ENCODE results near the gene SIM2.

Gene SIM2

DNA sequence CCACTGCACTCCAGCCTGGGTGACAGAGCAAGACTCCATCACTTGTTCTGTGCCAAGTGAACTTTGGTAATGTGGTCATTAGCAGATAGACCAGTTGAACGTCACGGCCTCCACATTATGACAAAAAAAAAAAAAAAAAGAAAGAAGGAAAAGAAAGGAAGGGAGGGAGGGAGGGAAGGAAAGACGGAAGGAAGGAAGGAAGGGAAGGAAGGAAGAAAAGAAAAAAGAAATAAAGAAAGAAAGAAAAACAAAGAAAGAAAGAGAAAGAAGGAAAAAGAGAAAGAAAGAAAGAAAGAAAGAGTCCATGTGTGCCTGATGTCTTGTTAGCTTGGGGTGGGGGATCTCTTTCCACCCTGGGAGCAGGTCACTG is 45.3 kb downstream of the SIM2 start:
- DNase-seq = no peak

DNA sequence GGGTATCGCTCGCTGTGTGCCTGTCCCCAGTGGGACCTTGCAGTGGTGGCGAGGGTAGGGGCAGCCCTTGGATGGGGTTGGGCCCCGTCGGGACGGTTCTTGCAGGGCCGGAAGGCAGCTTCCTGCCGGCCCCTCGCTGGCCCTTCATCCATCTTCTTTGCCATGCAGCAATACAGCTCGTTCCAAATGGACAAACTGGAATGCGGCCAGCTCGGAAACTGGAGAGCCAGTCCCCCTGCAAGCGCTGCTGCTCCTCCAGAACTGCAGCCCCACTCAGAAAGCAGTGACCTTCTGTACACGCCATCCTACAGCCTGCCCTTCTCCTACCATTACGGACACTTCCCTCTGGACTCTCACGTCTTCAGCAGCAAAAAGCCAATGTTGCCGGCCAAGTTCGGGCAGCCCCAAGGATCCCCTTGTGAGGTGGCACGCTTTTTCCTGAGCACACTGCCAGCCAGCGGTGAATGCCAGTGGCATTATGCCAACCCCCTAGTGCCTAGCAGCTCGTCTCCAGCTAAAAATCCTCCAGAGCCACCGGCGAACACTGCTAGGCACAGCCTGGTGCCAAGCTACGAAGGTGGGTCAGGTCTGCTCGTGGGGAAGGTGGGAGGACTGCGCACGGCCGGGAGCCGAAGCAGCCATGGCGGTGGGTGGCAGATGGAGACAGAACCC is 45.8 kb downstream of the SIM2 start:
- DNase-seq = no peak

DNA sequence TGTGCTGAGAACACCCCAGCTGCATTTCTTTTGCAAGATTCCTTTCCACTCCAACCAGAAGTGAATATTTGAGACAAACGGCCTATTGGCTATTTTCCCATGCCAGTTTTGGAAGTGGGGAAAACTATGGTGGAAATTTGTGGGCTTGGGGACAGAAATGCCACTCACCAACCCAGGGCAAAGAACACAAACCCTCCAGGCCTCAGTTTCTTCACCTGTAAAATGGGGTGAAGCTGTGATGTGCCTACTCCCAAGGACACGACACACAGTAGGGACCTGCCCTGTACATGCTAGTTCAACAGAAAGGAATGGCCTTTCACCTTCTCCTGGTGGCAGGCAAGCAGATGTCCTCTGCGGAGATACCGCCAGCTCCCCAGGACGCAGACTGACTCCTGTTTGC is 46.5 kb downstream of the SIM2 start:
- DNase-seq = no peak

DNA sequence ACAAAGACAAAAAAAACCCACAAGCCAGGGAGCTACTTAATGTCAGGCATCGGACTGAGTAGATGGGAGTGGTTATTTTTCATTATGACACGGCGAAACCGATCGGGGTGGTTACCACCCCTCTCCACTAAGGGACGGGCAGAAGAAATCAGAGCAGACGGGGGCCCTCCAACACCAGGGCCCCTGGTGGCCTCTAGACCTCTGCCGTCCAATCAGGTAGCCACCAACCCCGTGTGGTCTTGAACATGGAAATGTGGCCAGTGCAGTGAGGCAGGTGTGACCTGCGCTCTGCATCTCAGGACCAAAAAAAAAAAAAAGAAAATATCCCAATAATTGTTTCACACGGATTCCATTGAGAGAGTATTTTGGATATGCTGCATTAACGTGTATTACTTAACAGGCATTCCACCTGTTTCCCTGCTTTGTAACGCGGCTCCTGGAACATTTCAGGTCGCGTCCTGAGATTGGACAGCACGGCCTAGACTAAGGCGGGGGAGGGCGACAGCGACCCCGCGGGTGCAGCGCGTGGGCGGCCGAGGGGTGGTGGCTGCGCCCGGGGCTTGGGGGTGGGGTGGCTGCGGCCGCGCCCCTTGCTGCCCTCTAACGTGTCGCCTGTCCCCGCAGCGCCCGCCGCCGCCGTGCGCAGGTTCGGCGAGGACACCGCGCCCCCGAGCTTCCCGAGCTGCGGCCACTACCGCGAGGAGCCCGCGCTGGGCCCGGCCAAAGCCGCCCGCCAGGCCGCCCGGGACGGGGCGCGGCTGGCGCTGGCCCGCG is 48.3 kb downstream of the SIM2 start:
- no peak for DNase-seq

DNA sequence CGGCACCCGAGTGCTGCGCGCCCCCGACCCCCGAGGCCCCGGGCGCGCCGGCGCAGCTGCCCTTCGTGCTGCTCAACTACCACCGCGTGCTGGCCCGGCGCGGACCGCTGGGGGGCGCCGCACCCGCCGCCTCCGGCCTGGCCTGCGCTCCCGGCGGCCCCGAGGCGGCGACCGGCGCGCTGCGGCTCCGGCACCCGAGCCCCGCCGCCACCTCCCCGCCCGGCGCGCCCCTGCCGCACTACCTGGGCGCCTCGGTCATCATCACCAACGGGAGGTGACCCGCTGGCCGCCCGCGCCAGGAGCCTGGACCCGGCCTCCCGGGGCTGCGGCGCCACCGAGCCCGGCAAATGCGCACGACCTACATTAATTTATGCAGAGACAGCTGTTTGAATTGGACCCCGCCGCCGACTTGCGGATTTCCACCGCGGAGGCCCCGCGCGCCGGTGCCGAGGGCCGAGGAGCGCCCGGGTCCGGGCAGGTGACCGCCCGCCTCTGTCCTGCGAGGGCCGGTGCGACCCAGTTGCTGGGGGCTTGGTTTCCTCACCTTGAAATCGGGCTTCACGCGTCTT is 49.0 kb downstream of the SIM2 start:
- DNase-seq = peak; percentile 17

DNA sequence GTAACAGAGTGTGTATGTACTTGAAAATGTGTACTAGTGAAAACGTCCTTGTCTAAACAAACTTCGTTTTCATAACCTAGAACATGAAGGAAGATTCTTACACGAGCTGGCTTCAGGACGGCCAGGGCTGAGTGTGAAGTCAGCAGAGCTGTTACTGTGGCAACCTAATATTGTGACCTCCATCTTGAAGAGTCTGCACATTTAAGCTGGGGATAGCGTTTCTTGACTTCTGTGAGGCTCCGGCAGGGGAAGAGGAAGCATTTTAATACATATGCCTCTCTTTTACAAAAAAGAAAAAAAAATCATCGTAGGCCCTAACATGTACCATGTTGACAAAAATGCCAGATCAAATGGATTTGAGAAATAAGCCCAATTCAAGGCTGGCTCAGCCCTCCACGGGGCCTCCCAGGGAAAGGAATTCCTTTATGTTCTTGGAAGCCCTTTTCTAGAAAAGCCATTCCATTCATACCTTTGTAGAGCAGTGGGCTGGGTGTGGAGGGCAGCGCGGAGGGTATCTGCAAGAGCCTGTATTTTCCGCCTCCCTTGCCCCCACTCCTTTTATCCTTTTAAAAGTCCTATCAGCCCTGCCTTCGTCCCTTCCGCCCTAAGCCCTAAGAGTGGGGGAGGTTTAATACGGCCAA is 51.1 kb downstream of the SIM2 start:
- DNase-seq = no peak

DNA sequence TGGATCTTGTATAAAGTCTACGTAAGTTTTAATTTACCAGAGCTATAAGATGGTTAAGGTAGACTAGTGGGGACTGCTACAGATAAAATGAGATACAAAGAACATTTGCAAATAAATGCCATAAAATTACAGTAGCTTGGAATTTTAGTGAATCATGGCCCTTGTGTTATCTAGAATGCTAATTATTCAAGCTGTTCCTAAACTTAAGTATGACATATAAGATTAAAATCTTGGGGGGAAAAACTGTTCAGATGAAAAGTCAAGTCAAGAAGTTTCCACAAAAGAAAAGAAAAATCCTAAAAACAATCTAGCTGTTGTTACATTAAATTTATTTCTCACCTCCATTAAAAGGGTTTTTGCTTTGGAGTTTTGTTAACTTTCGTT is 51.7 kb downstream of the SIM2 start:
- no peak for DNase-seq

DNA sequence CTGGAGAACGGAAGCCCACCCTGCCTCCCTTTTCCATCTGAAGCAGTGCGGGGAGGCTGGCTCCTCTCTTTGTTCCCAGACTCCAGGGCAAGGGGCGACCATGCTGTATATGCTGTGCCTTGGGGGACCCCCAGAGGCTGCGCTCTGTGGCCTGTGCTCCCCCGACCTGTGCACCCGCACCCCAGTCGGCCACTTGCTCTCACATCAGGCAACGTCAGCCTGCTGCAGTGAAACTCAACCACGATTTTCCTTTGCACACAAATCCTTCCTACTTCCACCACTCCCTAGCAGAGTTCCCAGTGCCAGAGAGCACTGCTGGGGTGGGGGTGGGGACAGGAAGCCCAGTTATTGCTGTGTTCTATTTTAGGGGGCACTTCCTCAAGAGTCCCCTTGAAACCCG is 52.5 kb downstream of the SIM2 start:
- DNase-seq = no peak

DNA sequence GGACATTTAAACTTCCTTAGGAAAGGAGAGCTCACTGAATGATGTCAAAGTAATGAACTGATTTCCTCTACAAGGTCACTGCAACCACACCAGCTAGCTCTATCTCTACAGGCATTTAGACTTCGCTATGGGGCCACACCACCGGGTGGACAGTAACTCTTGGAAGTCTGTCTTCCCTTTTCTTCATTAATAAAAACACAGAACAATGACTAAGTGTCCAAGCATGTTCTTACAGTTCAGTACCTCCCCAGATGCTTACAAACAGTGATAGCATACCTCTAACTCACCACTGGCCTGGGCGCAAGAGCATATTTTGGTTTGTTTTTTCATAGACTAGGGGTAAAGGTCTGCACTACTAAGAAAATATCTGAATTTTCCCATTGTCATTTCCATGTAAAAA is 54.6 kb downstream of the SIM2 start:
- no peak for DNase-seq

DNA sequence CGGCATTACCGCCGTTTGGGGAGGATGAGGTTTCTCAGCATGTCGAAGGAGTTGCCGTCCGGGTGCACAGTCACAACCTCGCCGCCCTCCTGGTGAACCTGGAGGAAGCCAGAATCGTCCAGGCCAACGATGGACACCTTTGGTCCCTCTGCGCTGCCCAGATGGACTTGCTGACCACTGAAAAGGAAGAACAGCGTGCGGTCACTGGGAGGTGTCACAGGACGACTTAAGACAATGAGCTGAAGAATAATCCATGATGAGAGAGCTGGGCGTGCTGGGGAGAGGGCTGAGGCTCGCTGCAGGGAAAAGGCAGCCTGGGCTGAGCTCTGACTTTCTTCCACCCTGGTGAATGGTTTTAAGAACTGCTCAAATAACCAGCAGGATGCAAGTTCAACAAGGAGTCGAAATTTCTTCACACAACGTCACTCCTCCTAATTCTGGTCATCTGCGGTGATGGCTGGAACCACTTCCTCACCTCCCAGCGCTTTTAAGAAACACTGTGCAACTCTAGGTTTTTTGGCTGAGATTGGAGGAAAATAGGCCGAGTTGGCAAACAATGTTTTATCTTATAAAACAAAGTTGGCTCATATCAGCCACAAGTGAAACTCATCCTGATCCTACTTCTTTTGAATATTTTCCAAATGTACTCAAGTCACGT is 55.5 kb downstream of the SIM2 start:
- DNase-seq = no peak

DNA sequence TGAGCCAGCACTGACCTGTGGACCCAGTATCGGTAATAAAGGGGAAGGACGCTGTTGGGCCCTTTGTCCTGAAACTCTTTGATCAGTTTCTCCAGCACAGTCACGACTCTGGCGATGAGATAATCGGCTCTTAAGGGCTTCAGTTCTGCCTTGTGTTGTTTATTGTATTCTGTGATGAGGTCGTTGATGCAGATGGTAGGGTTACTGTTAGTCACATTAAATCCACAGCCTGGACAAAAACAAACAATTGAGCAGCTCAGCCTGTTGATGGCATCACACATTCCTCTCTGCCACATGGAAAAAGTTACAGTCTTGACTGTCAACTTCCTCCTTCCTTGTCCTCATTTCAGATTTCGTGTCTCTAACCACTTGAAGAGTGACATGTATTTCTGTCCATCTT is 57.6 kb downstream of the SIM2 start:
- DNase-seq = no peak

DNA sequence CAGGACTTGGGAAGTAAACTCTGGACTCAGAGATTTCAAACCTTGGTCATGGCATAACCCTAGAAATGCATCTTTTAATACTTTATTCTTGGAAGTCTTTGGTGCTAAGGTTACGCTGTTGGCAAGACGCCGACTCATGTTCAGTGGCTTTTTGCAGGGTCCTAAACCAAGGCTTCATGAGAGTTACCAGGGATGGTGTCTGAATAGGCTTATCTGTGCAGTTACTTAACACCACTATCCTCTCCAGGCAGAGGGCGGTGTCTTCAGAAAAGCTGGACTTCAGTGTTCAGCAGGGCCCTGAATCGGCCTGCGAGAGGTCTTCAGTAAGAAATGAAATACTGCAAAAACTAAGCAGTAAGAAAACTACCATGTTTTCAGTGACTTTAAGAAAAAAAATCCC is 58.3 kb downstream of the SIM2 start:
- DNase-seq = no peak

DNA sequence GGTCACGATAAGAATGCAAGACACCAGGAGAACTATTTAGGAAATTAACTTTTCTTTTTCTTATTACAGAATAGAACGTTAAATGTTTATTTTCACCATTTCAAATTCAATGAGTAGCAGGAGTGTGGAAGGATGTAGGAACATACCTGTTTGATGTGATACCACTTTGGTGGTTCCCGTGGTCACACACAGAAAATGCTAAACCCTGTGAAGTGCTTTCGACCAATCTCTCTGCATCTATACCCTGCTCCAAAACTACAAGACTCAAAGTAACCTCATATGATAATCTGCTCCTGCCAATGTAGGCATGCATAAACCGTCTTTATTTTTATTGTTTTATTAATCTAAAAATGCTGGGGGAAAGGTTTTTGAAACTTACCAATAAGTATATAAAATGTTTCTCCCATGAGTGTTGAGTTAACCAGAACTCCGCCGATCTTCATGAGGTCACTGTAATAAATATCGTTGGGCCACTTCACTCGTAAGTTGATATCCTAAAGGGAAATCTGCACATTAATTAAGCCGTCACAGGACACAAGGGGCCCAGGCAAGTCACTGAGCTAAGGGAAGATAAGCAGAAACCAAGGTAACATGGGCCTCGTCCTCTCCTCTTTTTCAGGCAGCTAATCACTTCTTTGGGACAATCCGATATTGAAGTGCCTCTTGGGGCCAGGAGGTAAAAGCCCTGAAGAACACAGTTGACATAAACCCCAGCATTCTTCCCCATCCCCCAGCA is 60.6 kb downstream of the SIM2 start:
- no peak for DNase-seq

DNA sequence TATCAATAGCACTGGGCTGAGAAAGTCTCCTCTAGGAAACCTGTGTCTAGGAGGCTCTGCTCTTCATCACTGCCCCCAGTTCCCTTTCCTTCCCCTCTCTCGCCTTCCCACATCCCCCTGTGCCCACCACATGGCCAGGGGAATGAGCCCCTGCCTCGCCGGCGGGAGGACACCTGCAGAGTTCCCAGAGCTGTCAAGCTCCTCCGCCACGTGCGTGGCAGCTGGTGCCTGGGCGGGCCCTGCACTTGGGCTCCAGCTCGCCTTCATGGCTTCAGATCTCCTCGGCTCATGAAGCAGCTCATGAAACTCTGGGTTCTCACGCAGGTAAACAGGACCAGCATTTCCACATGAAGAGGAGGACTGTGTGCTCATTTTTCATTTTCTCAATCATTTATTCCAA is 62.8 kb downstream of the SIM2 start:
- DNase-seq = no peak

DNA sequence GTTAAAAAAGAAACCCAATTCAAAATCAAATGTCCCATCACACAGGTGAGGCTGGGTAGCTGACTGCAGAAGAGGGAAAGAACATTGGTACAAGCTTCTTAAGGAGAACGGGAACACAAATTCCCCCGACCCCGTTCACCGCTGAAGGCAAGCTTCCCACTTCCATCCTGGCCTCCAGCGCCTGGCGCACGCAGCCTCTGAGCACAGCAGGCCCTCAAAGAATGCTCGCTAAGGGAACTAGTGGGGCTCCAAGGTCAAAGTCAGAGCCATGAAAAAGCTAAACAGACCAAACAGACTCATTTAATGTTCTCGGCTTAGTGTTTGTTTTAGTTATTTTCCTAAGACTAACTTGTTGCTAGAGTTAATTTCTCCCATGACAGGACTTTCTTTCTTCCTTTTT is 63.7 kb downstream of the SIM2 start:
- DNase-seq = no peak

DNA sequence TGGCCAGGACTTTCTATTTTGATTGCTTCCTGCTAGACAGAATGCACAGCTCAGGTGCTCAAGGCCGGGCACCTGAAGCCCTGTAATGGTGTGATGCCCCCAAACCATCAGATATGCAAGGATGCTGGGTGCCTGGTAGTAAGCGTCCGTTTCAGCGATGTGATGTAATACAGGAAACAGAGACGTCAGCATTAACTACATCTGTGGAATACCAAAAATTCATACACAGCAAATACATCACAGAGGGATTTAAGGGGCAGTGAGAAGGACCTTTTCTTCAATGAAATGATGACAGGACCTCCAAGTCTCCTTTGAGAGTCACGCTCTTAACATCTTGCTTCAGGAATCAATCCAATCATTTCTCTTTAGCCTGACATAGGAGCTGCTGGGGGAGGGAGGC is 64.4 kb downstream of the SIM2 start:
- no peak for DNase-seq

DNA sequence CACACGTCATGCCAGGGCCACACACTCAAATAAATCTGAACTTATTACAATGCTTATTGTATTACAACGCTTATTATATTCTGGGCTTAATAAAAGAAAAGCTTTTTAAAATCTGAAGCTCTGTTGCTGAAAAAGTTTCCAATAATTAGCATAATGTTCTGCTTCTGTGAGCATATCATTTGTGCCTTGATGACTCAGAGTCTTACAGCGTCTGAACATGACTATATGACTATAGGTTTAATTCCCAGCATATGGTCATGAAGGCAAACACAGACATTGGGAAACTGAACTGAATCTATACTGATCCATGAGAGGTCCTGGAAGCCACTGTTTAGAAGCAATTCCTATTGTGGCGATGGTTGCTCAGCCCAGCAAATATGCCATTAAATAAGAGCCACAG is 66.3 kb downstream of the SIM2 start:
- no peak for DNase-seq

DNA sequence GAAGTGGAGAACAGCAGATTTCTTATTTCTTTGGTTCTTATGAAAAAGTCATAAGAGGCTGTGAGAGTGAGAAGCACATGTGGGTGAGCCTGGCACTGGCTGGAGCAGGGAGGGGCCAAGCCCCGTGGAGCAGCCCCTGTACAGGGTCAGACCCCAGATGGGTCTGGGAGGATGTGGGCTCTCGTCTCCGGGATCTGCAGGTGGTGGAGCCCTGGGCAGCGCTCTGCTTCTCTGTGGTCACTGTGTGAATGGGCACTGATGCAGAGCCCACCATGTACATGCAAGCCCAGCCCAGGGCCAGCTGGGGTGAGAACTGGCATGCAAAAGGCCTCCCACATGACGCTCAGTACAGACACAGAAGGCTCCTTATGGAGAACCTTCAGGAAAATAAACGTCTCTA is 67.6 kb downstream of the SIM2 start:
- DNase-seq = no peak

DNA sequence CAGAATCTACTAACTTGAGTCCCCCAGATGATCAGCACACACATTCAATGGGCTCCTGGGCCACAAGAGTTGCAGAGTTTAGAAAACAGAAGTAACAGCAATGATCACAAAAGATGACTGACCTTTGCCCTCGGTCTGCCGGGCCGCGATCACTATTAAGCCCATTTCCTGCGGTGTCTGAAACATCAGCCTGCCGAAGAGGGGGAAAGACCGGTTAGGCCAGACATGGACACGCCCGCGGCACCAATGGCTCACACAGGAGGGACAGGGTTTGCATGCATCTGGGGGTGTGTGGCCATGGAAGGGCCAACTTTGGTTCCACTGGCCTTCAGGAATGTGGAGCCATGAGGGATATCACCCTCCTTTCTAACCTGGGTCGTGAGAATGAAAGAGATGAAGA is 68.2 kb downstream of the SIM2 start:
- no peak for DNase-seq

DNA sequence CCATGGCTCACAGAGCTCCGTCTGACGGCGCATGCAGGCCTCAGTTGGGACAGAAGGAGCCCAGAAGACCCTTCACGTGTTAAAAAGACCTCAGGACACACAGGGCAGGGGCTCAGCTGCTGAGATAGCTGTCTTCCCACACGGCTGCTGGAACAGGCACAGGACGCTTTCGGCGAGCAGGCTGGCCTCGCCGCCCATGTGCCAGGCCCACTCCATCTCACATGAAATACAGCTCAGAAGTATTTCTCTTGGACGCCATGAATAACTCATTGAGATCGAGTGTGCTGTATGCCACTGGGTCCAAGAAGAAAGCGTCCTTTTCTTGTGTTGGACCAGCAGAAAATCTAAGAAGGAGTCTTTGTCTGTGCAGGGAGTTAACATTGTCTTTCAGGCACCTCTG is 69.6 kb downstream of the SIM2 start:
- no peak for DNase-seq

DNA sequence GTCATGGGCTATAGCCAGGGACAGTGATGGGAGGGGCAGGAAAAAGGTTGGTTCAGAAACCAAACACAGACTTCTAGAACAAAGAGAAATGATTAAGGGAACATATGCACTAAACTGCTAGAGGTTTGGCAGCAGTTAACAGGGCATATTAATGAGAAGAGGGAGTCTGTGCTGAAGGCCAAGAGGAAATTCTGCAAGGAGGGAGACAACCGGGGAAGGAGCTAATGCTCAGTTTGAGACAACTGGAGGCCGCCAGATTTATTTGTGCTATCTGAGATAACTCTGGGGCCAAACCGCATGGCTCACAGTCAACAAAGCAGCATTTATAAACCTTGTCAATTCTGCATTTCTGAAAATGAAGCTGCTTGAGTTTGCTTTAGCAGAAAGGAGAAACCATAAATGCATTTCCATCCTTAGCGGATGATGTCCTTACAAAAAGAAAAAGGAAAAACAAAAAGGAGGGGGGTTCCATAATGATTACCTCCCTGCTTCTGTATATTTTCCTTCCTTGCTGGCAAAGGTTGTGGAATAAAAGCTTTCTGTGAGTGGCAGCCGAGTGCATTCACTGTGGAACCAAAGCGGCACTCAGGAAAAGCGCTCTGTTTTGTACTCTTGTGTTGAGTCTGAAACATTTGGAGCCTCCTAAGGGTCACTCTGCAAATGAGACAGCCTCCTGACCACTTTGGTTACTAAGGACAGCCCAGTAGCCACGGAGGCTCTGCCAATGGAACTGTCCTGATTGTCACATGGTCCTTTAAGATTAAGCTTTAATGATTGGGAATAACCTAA is 70.3 kb downstream of the SIM2 start:
- DNase-seq = no peak

DNA sequence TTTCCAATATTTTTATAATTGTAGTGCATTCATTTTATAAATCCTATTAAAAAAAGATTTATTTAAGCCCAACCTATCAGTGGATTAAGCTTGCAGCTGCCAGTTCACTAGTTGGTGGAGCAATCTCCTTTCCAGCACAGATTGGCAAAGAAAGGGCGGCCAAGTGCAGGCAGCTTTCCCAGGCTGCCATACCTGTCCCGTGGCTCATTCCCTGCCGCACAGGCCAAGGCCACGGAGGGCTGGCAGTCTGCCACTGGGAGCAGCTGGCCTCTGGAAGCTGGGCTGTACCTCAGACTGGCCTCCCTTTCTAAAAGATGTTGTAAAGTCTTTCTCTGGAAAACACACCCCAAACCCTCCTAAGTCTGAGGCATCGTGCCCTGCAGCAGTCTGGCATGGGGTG is 74.2 kb downstream of the SIM2 start:
- no peak for DNase-seq
